K562 (cell line): ENCODE data around the gene UBE2I. TPM values are rescaled to one million over a fixed set of nuclear protein-coding genes. Genes with fewer than 3 reads are reported as not detected.

Experiments used
- ARID1B ChIP-seq: fragments of 450-650 bp; IDR thresholded peaks from 2 replicates; pipeline ENCODE4 v1.6.1; 2016; ENCODE audit warnings: antibody characterized with exemption, mild to moderate bottlenecking, inconsistent platforms
- BACH1 ChIP-seq: fragments of 200-800 bp; sonication (Bioruptor generic); IDR thresholded peaks from 2 replicates; pipeline ENCODE4 v1.6.1; 2016; ENCODE audit warnings: missing genetic modification characterization, missing compliant biosample characterization
- ELK3 ChIP-seq: fragments of 450-650 bp; formaldehyde crosslinking; IDR thresholded peaks from 2 replicates; pipeline ENCODE4 v1.4.0; 2020; ENCODE audit warnings: mild to moderate bottlenecking
- MECOM ChIP-seq: fragments of 250-450 bp; sonication (Bioruptor Pico); IDR thresholded peaks from 2 replicates; pipeline ENCODE4 v1.8.0; 2022; ENCODE audit warnings: inconsistent platforms
- NCOR1 ChIP-seq: fragments of 450-650 bp; IDR thresholded peaks from 2 replicates; pipeline ENCODE4 v1.6.1; 2016; ENCODE audit warnings: mild to moderate bottlenecking, moderate library complexity
- POLR2A ChIP-seq: fragments of 450-650 bp; conservative IDR thresholded peaks from 2 replicates; pipeline ENCODE4 v1.6.1; 2016
- POLR2AphosphoS2 ChIP-seq: IDR thresholded peaks from 2 replicates; pipeline ENCODE4 v1.6.1; 2012; ENCODE audit warnings: low read length, improper control_type of control experiment
- POLR2AphosphoS5 ChIP-seq: IDR thresholded peaks from 2 replicates; pipeline ENCODE4 v1.6.1; 2011; ENCODE audit warnings: mild to moderate bottlenecking, low read depth, low read length, moderate library complexity; ENCODE audit not compliant: control insufficient read depth, insufficient read depth
- POLR2G ChIP-seq: fragments of 200-400 bp; formaldehyde crosslinking; IDR thresholded peaks from 2 replicates; pipeline ENCODE4 v1.6.1; 2017; ENCODE audit warnings: low read depth, mild to moderate bottlenecking, antibody characterized with exemption, low read length, moderate library complexity
- RAD21 ChIP-seq, 2 experiments: fragments of 250-450 bp in 1 of 2; fragments of 450-650 bp in 1 of 2; sonication (Bioruptor Pico) in 1 of 2; formaldehyde crosslinking in 1 of 2; IDR thresholded peaks in 1 of 2; conservative IDR thresholded peaks in 1 of 2; 2 replicates each; pipeline versions ENCODE4 v1.4.0 to v1.8.0; 2020 to 2022; ENCODE audit warnings: mild to moderate bottlenecking in 2 of 2, moderate library complexity in 1 of 2
- SMARCC2 ChIP-seq: fragments of 450-650 bp; IDR thresholded peaks from 2 replicates; pipeline ENCODE4 v1.6.1; 2017; ENCODE audit warnings: antibody characterized with exemption, moderate library complexity, mild to moderate bottlenecking, low read depth
- SUPT5H ChIP-seq: fragments of 450-650 bp; IDR thresholded peaks from 2 replicates; pipeline ENCODE4 v1.6.1; 2016
- ZNF124 ChIP-seq: sonication (generic); formaldehyde crosslinking; IDR thresholded peaks from 2 replicates; pipeline ENCODE4 v1.8.1; 2022; ENCODE audit warnings: missing genetic modification reagents
- polyA plus RNA-seq, 8 experiments: library from polyadenylated mRNA; depleted of rRNA in 4 of 8; stranded (reverse) in 5 of 8; unstranded in 3 of 8; fragments of >200 nt; fragmentation: Nextera tagmentation in 2 of 8; fragmentation: Illumina TruSeq in 1 of 8; extraction: Ambion mirVana in 2 of 8; extraction: Trizol in 1 of 8; gene quantifications; 2 replicates each; pipeline versions ENCODE4 v1.2.1 to v1.2.3, GENCODE V29; 2011 to 2014; ENCODE audit warnings: inconsistent platforms in 1 of 8, missing spikeins in 1 of 8
- total RNA-seq, 7 experiments: library from RNA; depleted of rRNA in 6 of 7; stranded (reverse); fragments of >200 nt in 6 of 7; fragmentation: Illumina TruSeq in 2 of 7; extraction: Trizol in 2 of 7; gene quantifications; 2 replicates each; pipeline versions ENCODE4 v1.2.1 to v1.2.3, GENCODE V29; 2011 to 2021; ENCODE audit warnings: low replicate concordance in 1 of 7

The UBE2I gene
- total and polyA plus RNA-seq, 9 of the 15 experiments (the other 6 are each of a cell fraction or from before 2014, with no cell fraction given): 36.6 to 254 (median 104) TPM

GRCh38 chr16:1325673-1326371 lies 16.4 kb downstream of the UBE2I start (continued):
- TF ChIP-seq POLR2AphosphoS5: peak; percentile 36; the same call in 1 of the 2 replicates
- no peak for TF ChIP-seq MECOM
- no peak for TF ChIP-seq ELK3
- no peak for TF ChIP-seq ZNF124 (CRISPR knock-in tag)
- peak; percentile 53; the same call in 1 of the 2 replicates for TF ChIP-seq SUPT5H
- TF ChIP-seq BACH1 (tag): no peak
- TF ChIP-seq POLR2AphosphoS2: 0 out of 2 replicates have a peak, but pooled peaks have one; percentile 29
- TF ChIP-seq NCOR1: no peak
- peak; percentile 64 for TF ChIP-seq POLR2A
- no peak for TF ChIP-seq SMARCC2
- peak; percentile 81 for TF ChIP-seq POLR2G
- TF ChIP-seq RAD21 (CRISPR knock-in tag; conservative IDR thresholded peaks at IDR 0.05 in 1 of 2, IDR thresholded peaks at IDR 0.05 in 1 of 2): no peak
- TF ChIP-seq ARID1B: no peak
